ENCODE data around the gene KIAA0319L. TPM values are rescaled to one million over a fixed set of nuclear protein-coding genes. Genes with fewer than 3 reads are reported as not detected.

KIAA0319L gene
- polyA plus RNA-seq, 1 donor from 2014 or later: 38.1 TPM

- Histone ChIP-seq H3K36me3 (ENCODE audit: insufficient read depth, low read length) (no peaks in the 10 kb centered on the region), H3K27ac (ENCODE audit: low read length) (no peak overlapping the region), H3K4me2 (ENCODE audit: low read length) (no peak overlapping the region), H3K9me3 (ENCODE audit: low read length) (no peaks in the 10 kb centered on the region), H3K4me3 (ENCODE audit: low read length) (no peak overlapping the region), H3K79me2 (replicated peaks; ENCODE audit: insufficient read depth, low read length) (no peaks in the 10 kb centered on the region), H3F3A (ENCODE audit: insufficient read depth, low read length, poor library complexity, severe bottlenecking) (no peaks in the 10 kb centered on the region), H3K9ac (ENCODE audit: low read length) (no peak overlapping the region), H2AFZ (ENCODE audit: low read depth, low read length) (no peak overlapping the region), H3K27me3 (ENCODE audit: insufficient read depth, low read depth, low read length) (peaks cover 51% of the 10 kb centered on the region), H4K20me1 (ENCODE audit: insufficient read depth) (no peaks in the 10 kb centered on the region), H3K9me2 (ENCODE audit: insufficient read depth, low read length) (no peaks in the 10 kb centered on the region)
- TF ChIP-seq POLR2AphosphoS5 (IDR thresholded peaks at IDR 0.05) (no peak), TAF1 (IDR thresholded peaks at IDR 0.05; ENCODE audit: low read depth) (no peak), MXI1 (conservative IDR thresholded peaks at IDR 0.05; ENCODE audit: poor library complexity, severe bottlenecking) (no peak), RAD21 (conservative IDR thresholded peaks at IDR 0.05) (no peak), SMC3 (conservative IDR thresholded peaks at IDR 0.05; ENCODE audit: poor library complexity) (no peak), EP300 (conservative IDR thresholded peaks at IDR 0.05; ENCODE audit: poor library complexity, severe bottlenecking) (no peak), EZH2 (IDR thresholded peaks at IDR 0.05; ENCODE audit: borderline replicate concordance, insufficient read depth, low read length, poor library complexity, severe bottlenecking) (no peak), REST (IDR thresholded peaks at IDR 0.05; ENCODE audit: borderline replicate concordance) (no peak)
- TF ChIP-seq, protein P1, sequence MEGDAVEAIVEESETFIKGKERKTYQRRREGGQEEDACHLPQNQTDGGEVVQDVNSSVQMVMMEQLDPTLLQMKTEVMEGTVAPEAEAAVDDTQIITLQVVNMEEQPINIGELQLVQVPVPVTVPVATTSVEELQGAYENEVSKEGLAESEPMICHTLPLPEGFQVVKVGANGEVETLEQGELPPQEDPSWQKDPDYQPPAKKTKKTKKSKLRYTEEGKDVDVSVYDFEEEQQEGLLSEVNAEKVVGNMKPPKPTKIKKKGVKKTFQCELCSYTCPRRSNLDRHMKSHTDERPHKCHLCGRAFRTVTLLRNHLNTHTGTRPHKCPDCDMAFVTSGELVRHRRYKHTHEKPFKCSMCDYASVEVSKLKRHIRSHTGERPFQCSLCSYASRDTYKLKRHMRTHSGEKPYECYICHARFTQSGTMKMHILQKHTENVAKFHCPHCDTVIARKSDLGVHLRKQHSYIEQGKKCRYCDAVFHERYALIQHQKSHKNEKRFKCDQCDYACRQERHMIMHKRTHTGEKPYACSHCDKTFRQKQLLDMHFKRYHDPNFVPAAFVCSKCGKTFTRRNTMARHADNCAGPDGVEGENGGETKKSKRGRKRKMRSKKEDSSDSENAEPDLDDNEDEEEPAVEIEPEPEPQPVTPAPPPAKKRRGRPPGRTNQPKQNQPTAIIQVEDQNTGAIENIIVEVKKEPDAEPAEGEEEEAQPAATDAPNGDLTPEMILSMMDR (IDR thresholded peaks at IDR 0.05; ENCODE audit: poor library complexity, severe bottlenecking): no peak
These were observed 12.7 kb upstream of the KIAA0319L start for GRCh38 chr1:35569936-35570335.

DNA sequence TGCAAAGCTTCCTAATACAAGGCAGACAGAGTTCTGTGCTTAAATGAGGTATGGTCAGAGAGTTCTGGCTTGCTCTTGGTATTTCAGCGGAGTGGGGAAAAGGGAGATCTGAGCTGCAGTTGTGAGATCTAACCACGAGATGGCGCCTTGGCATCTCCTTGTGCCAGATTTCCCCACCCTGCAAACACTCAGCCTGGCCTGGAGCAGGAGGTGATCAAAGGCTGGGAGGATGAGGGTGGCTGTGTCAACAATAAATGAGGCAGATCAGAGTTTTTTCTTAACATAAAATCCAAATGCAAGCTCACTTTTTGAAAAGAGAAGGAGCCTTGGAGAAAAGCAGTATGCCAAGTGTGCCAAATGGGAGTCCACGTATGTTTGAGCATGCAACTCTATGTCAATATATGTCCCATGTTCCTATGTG is 11.8 kb upstream of the KIAA0319L start:
- no peaks in the 10 kb centered on the region for H3K36me3 ChIP-seq (ENCODE audit: insufficient read depth, low read length)
- no peaks in the 10 kb centered on the region for H3K9me3 ChIP-seq (ENCODE audit: low read length)
- H4K20me1 ChIP-seq (ENCODE audit: insufficient read depth): no peaks in the 10 kb centered on the region
- no peaks in the 10 kb centered on the region for H3K9me2 ChIP-seq (ENCODE audit: insufficient read depth, low read length)
- no peaks in the 10 kb centered on the region for H3F3A ChIP-seq (ENCODE audit: insufficient read depth, low read length, poor library complexity, severe bottlenecking)
- H3K27me3 ChIP-seq (ENCODE audit: insufficient read depth, low read depth, low read length): peaks cover 43% of the 10 kb centered on the region
- no peak overlapping the region for H3K9ac ChIP-seq (ENCODE audit: low read length)
- no peaks in the 10 kb centered on the region for H3K79me2 ChIP-seq (replicated peaks; ENCODE audit: insufficient read depth, low read length)
- no peak overlapping the region for H3K4me3 ChIP-seq (ENCODE audit: low read length)
- no peak overlapping the region for H3K27ac ChIP-seq (ENCODE audit: low read length)
- H3K4me2 ChIP-seq (ENCODE audit: low read length): no peak overlapping the region
- TF ChIP-seq MXI1 (conservative IDR thresholded peaks at IDR 0.05; ENCODE audit: poor library complexity, severe bottlenecking) (no peak), TAF1 (IDR thresholded peaks at IDR 0.05; ENCODE audit: low read depth) (no peak), SMC3 (conservative IDR thresholded peaks at IDR 0.05; ENCODE audit: poor library complexity) (peak; percentile 93), RAD21 (conservative IDR thresholded peaks at IDR 0.05) (peak; percentile 88), REST (IDR thresholded peaks at IDR 0.05; ENCODE audit: borderline replicate concordance) (no peak), EP300 (conservative IDR thresholded peaks at IDR 0.05; ENCODE audit: poor library complexity, severe bottlenecking) (no peak)
- TF ChIP-seq, protein P1 (IDR thresholded peaks at IDR 0.05; ENCODE audit: poor library complexity, severe bottlenecking): peak; percentile 91
- no peak overlapping the region for H2AFZ ChIP-seq (ENCODE audit: low read depth, low read length)
